HG02763 (cell line): Measurements from ENCODE around the gene SNX3.

Source experiments
- ATAC-seq: cut with Tn5 transposase; IDR thresholded peaks from one replicate; pipeline ENCODE4 v1.9.1; 2021; ENCODE audit warnings: mild to moderate bottlenecking, moderate library complexity; ENCODE audit not compliant: unreplicated experiment

Gene SNX3

GRCh38 chr6:108207013-108207412 lies 53.8 kb downstream of the SNX3 start:
- ATAC-seq = no peak

DNA sequence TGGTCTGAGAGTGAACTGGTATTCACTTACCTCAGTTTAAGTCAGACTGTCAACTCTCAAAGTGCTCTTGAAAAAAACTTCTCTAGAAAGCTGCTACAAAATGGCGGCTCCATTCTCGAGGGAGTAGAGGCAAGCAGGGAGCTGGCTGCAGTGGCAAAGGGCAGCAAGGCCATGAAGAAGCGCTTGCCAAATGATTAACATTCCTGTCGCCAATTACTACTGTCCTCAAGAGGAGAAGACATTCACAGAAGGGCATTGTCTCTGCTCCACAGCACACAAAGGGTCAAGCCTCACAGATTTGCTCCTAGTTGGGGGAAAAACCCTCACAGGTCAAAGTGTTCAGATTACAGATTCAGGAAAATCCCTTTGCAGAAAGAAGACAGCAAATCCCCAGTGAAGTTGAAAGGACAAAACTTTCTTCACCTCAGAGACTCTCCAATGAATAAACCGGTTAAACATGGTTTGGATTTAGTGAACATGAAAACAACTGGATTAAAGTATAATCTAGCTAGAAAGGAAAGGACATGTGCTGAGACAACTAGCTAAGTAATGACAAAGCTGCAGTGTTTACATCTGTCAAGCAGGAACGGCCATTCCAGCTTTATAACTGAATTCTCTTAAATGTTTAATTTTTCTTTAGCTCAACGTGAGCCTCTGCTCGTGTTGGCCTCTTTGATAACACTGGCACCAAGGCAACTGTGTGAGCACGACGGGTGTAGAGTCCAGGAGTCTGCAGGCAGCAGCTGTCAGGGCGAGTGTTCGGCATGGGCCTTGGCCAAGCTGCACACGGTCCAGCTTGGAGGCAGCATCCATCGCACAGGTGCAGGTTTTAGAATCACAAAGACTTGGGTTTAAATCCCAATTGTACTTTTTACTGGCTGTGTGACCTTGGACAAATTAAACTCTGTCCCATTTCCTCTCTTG lies 57.4 kb downstream of the SNX3 start:
- ATAC-seq = no peak

- ATAC-seq = no peak
Observed at GRCh38 chr6:108200631-108201030, 60.2 kb downstream of the SNX3 start.

DNA sequence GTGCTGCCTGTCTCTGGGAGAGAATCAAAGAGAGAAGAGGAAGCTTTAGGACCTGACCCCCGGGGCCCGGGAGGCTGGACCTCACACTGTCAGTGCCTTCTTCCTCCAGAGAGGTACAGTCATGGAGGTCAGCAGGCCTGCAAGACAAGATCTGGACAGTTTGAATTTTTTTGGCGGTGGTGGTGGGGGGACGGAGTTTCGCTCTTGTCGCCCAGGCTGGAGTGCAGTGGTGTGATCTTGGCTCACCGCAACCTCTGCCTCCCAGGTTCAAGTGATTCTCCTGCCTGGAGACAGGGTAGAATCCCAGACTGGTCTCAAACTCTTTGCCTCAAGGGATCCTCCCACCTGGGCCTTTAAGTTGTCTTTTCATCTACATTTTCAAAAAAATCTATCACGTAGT lies 60.7 kb downstream of the SNX3 start:
- ATAC-seq = no peak

DNA sequence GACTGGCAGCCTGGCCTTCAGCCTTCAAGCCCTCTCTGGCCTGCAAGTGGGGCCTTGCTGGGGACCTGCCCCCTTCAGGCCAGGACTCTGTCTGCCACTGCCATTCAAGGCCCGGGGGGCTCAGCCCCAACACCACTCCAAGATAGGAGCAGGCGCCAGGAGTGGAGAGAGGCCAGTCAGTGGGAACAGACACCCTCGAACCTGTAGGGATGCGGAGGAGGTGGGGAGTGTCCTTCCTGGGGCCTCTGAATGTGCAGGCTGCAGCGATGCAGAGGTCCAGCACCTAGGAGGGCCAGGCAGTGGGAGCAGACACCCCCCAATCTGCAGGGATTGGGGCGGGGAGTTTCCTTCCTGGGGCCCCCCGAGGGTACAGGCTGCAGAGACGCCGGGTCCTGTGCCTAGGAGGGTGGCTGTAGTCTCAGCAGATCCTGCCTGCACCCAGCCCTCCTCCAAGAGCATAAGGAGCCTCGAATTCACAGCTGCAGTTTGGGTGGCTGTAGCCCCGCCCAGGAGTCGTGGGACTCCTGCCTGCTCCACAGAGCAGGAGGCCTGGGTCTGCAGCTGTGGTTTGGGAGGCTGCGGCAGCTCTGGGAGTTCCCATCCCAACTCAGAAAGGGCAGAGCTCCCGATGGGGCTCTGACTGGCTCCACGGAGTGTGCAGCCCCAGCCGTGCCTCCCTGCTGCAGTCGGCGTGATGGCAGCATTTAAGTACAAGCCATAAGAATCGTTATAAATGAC lies 61.9 kb downstream of the SNX3 start:
- no peak for ATAC-seq

- ATAC-seq = no peak
Observed at GRCh38 chr6:108195209-108195608, 65.6 kb downstream of the SNX3 start.

DNA sequence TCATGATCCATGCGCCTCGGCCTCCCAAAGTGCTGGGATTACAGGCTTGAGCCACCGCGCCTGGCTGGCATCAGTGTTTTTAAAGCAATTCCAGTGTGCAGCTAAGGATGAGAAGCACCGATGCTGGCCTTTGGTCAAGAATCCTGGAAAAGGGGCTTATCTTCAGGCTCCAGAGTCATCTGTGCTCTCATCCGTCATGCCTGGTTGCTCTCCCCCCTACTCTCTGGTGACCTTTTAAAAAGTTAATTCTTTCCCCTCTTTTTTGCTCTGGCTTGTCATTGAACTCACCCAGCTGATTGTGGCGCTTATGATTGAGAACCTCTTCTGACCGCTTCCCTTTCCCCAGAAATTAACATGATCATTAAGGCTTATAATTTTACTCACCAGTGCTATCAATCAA lies 66.3 kb downstream of the SNX3 start:
- no peak for ATAC-seq

DNA sequence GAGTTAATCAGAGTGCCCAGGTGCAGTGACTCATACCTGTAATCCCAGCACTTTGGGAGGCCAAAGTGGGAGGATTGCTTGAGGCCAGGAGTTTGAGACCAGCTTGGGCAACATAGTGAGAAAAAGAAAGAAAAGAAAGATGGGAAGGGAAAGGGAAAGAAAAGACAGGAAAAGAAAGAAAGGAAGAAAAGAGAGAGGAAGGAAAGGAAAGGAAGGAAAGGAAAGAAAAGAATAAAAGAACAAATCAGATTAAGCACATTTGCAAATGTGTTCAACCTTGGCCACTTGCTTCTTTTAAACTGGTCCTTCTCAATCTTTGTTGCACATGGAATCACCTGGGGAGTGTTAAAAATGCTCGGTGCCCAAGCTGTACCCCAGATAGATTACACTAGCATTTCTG lies 67.0 kb downstream of the SNX3 start:
- no peak for ATAC-seq

- ATAC-seq = no peak
Observed at GRCh38 chr6:108193131-108193530, 67.7 kb downstream of the SNX3 start.

DNA sequence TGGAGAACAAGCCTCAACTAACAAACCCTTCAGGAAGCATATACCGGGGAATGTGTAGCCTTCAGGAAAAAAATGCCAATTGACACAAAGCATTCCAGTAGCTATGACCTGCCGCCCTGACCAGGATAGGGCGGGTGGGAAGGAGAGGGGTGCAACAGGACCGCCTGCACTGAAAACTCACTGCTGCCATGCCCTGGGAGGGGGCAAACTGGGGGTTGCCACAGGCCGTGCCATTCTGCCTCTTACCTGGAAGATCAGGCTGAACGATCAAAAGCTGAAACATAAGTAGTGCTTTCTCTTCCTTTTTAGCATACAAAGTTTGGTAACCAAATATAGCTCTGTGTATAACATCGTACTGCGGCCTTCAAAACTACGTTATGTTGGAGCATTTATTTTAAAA lies 73.3 kb downstream of the SNX3 start:
- no peak for ATAC-seq

GRCh38 chr6:108186226-108186625 lies 74.6 kb downstream of the SNX3 start:
- no peak for ATAC-seq

DNA sequence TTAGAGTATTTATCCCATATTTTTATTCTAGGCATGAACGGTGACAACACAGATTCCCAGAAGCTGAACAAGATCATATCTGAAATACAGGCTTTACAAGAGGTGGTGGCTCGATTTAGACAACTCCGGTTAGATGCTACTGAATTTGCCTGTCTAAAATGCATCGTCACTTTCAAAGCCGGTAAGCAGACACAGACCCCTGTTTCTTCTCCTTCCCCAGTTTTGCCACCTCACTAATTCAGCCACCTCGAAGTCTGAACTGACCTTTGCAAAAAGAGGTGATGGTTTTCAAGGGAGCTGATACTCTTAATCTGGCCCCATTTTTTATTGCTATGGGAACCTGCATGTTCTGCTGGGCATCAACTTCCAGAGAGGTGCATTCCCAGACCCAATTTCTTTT lies 80.1 kb downstream of the SNX3 start:
- no peak for ATAC-seq

DNA sequence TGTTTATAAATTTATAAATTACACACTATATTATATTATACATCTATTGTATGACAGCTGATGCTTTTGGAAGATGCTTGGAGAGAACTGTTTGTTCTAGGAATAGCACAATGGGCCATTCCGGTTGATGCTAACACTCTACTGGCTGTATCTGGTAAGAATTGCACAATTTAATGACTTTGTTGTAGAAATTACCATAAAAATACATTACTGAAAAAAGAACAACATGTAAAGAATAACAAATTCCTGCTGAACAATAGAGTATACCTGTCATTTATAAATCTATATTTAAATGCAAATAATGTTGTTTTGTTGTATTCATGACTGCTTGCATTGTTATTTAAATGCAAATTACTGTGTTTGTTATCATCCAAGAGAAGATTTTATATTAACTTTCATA lies 80.6 kb downstream of the SNX3 start:
- ATAC-seq = no peak

- ATAC-seq = no peak
Observed at GRCh38 chr6:108179741-108180140, 81.1 kb downstream of the SNX3 start.

GRCh38 chr6:108176281-108177089 lies 84.4 kb downstream of the SNX3 start:
- ATAC-seq = no peak

DNA sequence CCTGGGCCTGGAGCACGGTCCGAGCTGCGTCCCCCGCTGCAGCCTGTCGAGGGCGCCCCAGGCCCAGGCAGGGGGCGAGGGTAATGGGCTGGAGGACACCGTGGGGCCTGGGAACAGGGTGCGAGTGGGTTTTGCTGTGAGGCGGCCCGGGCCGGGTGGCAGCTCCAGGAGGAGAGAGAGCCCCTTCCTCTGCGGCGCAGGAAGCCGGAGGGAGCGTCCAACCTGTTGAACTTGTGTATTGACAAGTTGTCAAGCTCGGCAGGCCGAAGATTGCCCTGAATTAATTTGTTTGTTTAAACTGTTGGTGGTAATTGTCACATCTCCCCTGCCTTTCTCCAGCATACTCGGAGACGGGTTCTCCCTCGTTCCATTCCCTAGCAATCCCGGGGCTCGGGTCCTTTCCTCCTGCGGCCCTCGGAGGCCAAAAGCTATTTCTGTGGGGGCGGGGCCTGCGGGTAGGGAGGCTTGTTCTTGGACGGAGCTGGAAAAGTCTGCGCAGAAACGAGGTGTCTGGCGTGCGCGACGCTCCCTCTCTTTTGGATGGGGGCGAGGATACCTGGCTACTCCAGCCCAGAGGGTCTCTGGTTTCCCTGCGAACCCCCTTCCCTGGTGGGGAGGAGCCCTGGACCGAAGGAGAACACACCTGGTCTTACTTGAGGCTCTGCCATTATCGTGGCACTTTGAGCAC lies 85.1 kb downstream of the SNX3 start:
- ATAC-seq = no peak

DNA sequence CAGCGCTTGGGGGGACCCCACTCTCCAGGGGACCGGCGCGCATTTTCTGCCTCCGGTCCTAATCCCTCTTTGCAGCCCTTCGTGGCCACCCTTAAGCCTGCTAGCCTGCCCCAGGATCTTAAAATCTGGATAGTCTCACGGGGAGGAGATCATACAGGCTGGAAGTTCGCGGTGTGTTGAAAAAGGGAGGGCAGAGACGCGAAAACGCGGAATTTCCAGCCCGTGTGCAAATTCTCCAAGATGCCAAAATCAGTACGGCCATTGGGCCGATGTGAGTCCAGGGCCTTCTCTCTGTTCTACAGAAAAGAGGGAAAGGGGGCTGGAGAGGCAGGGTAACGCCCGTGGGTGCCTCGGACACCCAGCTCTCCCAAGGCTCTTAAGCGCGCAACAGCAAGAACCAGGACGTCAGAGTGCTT lies 85.7 kb downstream of the SNX3 start:
- no peak for ATAC-seq

GRCh38 chr6:108174371-108175175 lies 86.3 kb downstream of the SNX3 start:
- ATAC-seq = no peak

DNA sequence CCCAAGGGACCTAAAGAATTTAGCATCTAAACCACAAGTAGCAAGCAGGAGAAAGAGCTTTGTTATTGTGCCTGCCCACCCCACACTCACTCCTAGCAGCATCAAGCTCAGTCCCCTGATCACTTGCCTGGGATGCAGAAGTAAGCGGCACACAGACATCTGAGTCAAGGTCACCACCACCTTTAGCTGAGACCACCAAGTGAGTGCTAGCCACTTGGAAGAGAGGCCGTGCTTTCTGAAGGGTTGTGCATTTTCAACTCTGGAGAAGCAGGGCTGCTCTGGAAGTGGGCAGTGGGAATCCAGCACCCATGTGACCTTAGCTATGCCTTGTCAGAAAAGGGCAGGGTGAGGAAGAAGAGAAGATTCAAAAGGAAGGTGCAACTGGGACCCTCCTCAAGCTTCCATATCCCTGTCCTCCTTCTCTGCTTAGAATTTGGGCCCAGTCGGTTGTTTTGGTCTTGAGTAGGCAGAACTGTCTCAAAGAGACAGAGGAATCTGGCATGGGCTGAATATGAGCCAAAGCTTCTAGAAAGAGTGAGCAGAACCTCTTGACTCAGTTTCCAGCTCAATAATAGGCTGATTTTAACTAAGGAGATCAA lies 88.8 kb downstream of the SNX3 start:
- ATAC-seq = no peak
